Breast epithelium (tissue), 4 donors: ENCODE data around the gene TARP.

Source experiments
- DNase-seq, 2 donors: peaks; one replicate each; pipeline ENCODE4 v3.0.0-alpha.2; 2019; ENCODE audit warnings: low spot score in 2 of 2
- H3K27ac ChIP-seq, 2 donors: fragments of 200-600 bp; sonication (generic) in 1 of 2; one replicate each; pipeline ENCODE4 v1.5.1; 2016 to 2019; ENCODE audit warnings: mild to moderate bottlenecking in 1 of 2
- H3K27me3 ChIP-seq, 2 donors: fragments of 200-600 bp; sonication (generic) in 1 of 2; one replicate each; pipeline versions ENCODE4 v1.5.1 to v1.6.0; 2017 to 2019; ENCODE audit warnings: control low read depth in 1 of 2, mild to moderate bottlenecking in 1 of 2
- H3K36me3 ChIP-seq: fragments of 200-600 bp; one replicate; pipeline ENCODE4 v1.5.1; 2019
- H3K4me1 ChIP-seq, 2 donors: fragments of 200-600 bp; sonication (generic); one replicate each; pipeline ENCODE4 v1.5.1; 2016 to 2019; ENCODE audit warnings: control low read depth in 1 of 2
- H3K4me3 ChIP-seq, 3 donors: fragments of 200-600 bp; sonication (generic); 1 replicate in 2 of 3; 2 replicates in 1 of 3; pipeline ENCODE4 v1.5.1; 2016 to 2019; ENCODE audit warnings: mild to moderate bottlenecking in 3 of 3, moderate library complexity in 2 of 3
- H3K9me3 ChIP-seq, 2 donors: fragments of 200-600 bp; sonication (generic) in 1 of 2; one replicate each; pipeline ENCODE4 v1.5.1; 2016 to 2019; ENCODE audit warnings: control low read depth in 1 of 2
- CTCF ChIP-seq, 3 donors: fragments of 450-650 bp; IDR thresholded peaks; one replicate each; pipeline ENCODE4 v1.5.1; 2016 to 2017; ENCODE audit warnings: antibody characterized with exemption in 3 of 3, mild to moderate bottlenecking in 3 of 3, moderate library complexity in 3 of 3
- POLR2A ChIP-seq: fragments of 450-650 bp; IDR thresholded peaks from one replicate; pipeline ENCODE4 v1.6.1; 2016; ENCODE audit warnings: antibody characterized with exemption, mild to moderate bottlenecking, moderate library complexity
- POLR2AphosphoS5 ChIP-seq, 3 donors: sonication (generic); formaldehyde crosslinking; IDR thresholded peaks; one replicate each; pipeline ENCODE4 v1.6.1; 2017; ENCODE audit warnings: antibody characterized with exemption in 3 of 3
- intact Hi-C: fragments of 100-400 bp; cut with DNase I; formaldehyde crosslinking; loops from one replicate; pipeline ENCODE4 v1.15.1; 2023; ENCODE audit warnings: low total_unique reads

Gene TARP

GRCh38 chr7:38281266-38281665, 7.8 kb upstream of the TARP start:
- Histone ChIP-seq H3K4me1 (no peaks in the 10 kb centered on the region), H3K4me3 (no peak overlapping the region), H3K27ac (no peak overlapping the region), H3K36me3 (no peaks in the 10 kb centered on the region), H3K9me3 (no peaks in the 10 kb centered on the region), H3K27me3 (no peaks in the 10 kb centered on the region)
- no peak for DNase-seq
- intact Hi-C loops = no loop called here
- TF ChIP-seq CTCF (IDR thresholded peaks at IDR 0.05) (no peak), POLR2A (no peak), POLR2AphosphoS5 (IDR thresholded peaks at IDR 0.05) (no peak)

- no peaks in the 10 kb centered on the region for H3K9me3 ChIP-seq
- intact Hi-C loops = no loop called here
- no peak overlapping the region for H3K27ac ChIP-seq
- TF ChIP-seq CTCF (IDR thresholded peaks at IDR 0.05) (no peak), POLR2AphosphoS5 (IDR thresholded peaks at IDR 0.05) (no peak), POLR2A (no peak)
- H3K4me1 ChIP-seq = no peaks in the 10 kb centered on the region
- no peak for DNase-seq
- no peaks in the 10 kb centered on the region for H3K36me3 ChIP-seq
- H3K27me3 ChIP-seq = no peaks in the 10 kb centered on the region
- H3K4me3 ChIP-seq = no peak overlapping the region
Measured at GRCh38 chr7:38280707-38281106, 7.3 kb upstream of the TARP start.

- no peak for TF ChIP-seq POLR2AphosphoS5 (IDR thresholded peaks at IDR 0.05)
- no peak for TF ChIP-seq POLR2A
- no peak for TF ChIP-seq CTCF (IDR thresholded peaks at IDR 0.05)
- Histone ChIP-seq H3K9me3 (no peaks in the 10 kb centered on the region), H3K36me3 (no peaks in the 10 kb centered on the region), H3K4me1 (no peaks in the 10 kb centered on the region), H3K4me3 (no peak overlapping the region), H3K27me3 (no peaks in the 10 kb centered on the region), H3K27ac (no peak overlapping the region)
- no peak for DNase-seq
- intact Hi-C loops = no loop called here
Measured at GRCh38 chr7:38280000-38280399, 6.6 kb upstream of the TARP start.

- no peak for DNase-seq
- H3K36me3 ChIP-seq = no peaks in the 10 kb centered on the region
- intact Hi-C loops = no loop called here
- H3K9me3 ChIP-seq = no peaks in the 10 kb centered on the region
- H3K27ac ChIP-seq = no peak overlapping the region
- no peak overlapping the region for H3K4me3 ChIP-seq
- no peaks in the 10 kb centered on the region for H3K27me3 ChIP-seq
- H3K4me1 ChIP-seq = no peaks in the 10 kb centered on the region
- TF ChIP-seq CTCF (IDR thresholded peaks at IDR 0.05) (no peak), POLR2A (no peak), POLR2AphosphoS5 (IDR thresholded peaks at IDR 0.05) (no peak)
Measured at GRCh38 chr7:38276096-38276877, 2.9 kb upstream of the TARP start.

GRCh38 chr7:38274927-38275620, 1.6 kb upstream of the TARP start:
- no peaks in the 10 kb centered on the region for H3K4me1 ChIP-seq
- TF ChIP-seq POLR2AphosphoS5 (IDR thresholded peaks at IDR 0.05) (no peak), CTCF (IDR thresholded peaks at IDR 0.05) (no peak), POLR2A (no peak)
- intact Hi-C loops = no loop called here
- no peak overlapping the region for H3K27ac ChIP-seq
- no peak overlapping the region for H3K4me3 ChIP-seq
- H3K27me3 ChIP-seq = no peaks in the 10 kb centered on the region
- DNase-seq = no peak
- H3K36me3 ChIP-seq = no peaks in the 10 kb centered on the region
- no peaks in the 10 kb centered on the region for H3K9me3 ChIP-seq
